HCT116 (cell line): ENCODE measurements around the gene HOXD3. TPM values are rescaled to one million over a fixed set of nuclear protein-coding genes. Genes with fewer than 3 reads are reported as not detected.

Source experiments
- ATAC-seq: fragments of 200-7000 bp; cut with Tn5 transposase; 2 replicates; pipeline ENCODE4 v1.9.1; 2020; ENCODE audit warnings: mild to moderate bottlenecking, moderate library complexity
- BruUV-seq: library from RNA; stranded (reverse); fragments of 400-500 nt; replicated peaks from 2 replicates; lab custom pipeline; 2021; lab: Mats Ljungman, UMichigan
- CTCF ChIA-PET: fragments of 300-600 bp; sonication (Branson Sonifier 250); formaldehyde crosslinking; loops from one replicate; lab custom pipeline; 2021; ENCODE audit warnings: antibody characterized with exemption; lab: Charles Lee
- POLR2A ChIA-PET: fragments of 300-600, 350-600 bp; sonication (Branson Sonifier 250); formaldehyde crosslinking; loops from one replicate; lab custom pipeline; 2021; ENCODE audit warnings: antibody characterized with exemption; lab: Charles Lee
- RAD21 ChIA-PET, 2 experiments: fragments of 300-600 bp; sonication (Branson Sonifier 250); formaldehyde crosslinking; loops; one replicate each; lab custom pipeline; 2023; ENCODE audit warnings: low total read pairs in 2 of 2; ENCODE audit not compliant: uncharacterized antibody in 2 of 2, unreplicated experiment in 2 of 2, low non-redundant PET in 1 of 2; lab: Charles Lee
- DNase-seq: peaks from one replicate; pipeline ENCODE4 v3.0.0-alpha.2; 2010; ENCODE audit warnings: low read depth, low spot score
- H2AFZ ChIP-seq: fragments of 200-600 bp; shearing (Covaris generic), sonication (generic); 2 replicates; pipeline ENCODE4 v1.6.1; 2017; ENCODE audit warnings: low read depth, mixed run types, mixed read lengths, antibody characterized with exemption, low read length; ENCODE audit not compliant: poor library complexity, severe bottlenecking
- H3K27ac ChIP-seq: 2 replicates; pipeline ENCODE4 v1.5.1; 2012; ENCODE audit warnings: low read depth, low read length
- H3K27me3 ChIP-seq: fragments of 200-600 bp; sonication (generic); 2 replicates; pipeline ENCODE4 v1.6.1; 2016; ENCODE audit warnings: mixed run types, low read length, mixed read lengths; ENCODE audit not compliant: insufficient read depth
- H3K36me3 ChIP-seq, 2 experiments: fragments of 200-500 bp in 1 of 2; fragments of 200-600 bp in 1 of 2; sonication (Bioruptor generic) in 1 of 2; sonication (generic) in 1 of 2; 2 replicates each; pipeline versions ENCODE4 v1.5.1 to v1.6.1; 2014 to 2016; ENCODE audit warnings: low read length in 2 of 2, inconsistent platforms in 1 of 2, mixed read lengths in 1 of 2, mixed run types in 1 of 2; ENCODE audit not compliant: insufficient read depth in 2 of 2, control insufficient read depth in 1 of 2
- H3K4me1 ChIP-seq, 2 experiments: fragments of 200-600 bp in 1 of 2; sonication (generic) in 1 of 2; 2 replicates each; pipeline versions ENCODE4 v1.5.1 to v1.6.1; 2012 to 2017; ENCODE audit warnings: low read length in 2 of 2, inconsistent platforms in 1 of 2, mild to moderate bottlenecking in 1 of 2, mixed read lengths in 1 of 2, mixed run types in 1 of 2, moderate library complexity in 1 of 2; ENCODE audit not compliant: insufficient read depth in 2 of 2, control insufficient read depth in 1 of 2
- H3K4me2 ChIP-seq: fragments of 200-600 bp; sonication (generic); 2 replicates; pipeline ENCODE4 v1.6.1; 2017; ENCODE audit warnings: mixed run types, low read length, mixed read lengths
- H3K4me3 ChIP-seq, 2 experiments: fragments of 200-600 bp in 1 of 2; sonication (generic) in 1 of 2; replicated peaks in 1 of 2; 2 replicates each; pipeline ENCODE4 v1.5.1; 2011 to 2016; ENCODE audit warnings: low read length in 2 of 2, control low read depth in 1 of 2, low read depth in 1 of 2, mild to moderate bottlenecking in 1 of 2, mixed read lengths in 1 of 2, mixed run types in 1 of 2
- H3K79me2 ChIP-seq: fragments of 200-600 bp; sonication (generic); 2 replicates; pipeline ENCODE4 v1.6.1; 2017; ENCODE audit warnings: mild to moderate bottlenecking, mixed run types, low read length, moderate library complexity, mixed read lengths; ENCODE audit not compliant: insufficient read depth
- H3K9ac ChIP-seq: fragments of 200-600 bp; sonication (generic); 2 replicates; pipeline ENCODE4 v1.6.1; 2016; ENCODE audit warnings: low read length, mixed read lengths
- H3K9me2 ChIP-seq: fragments of 200-600 bp; sonication (generic), shearing (Covaris generic); 2 replicates; pipeline ENCODE4 v1.6.1; 2017; ENCODE audit warnings: mixed run types, mild to moderate bottlenecking, moderate library complexity; ENCODE audit not compliant: insufficient read depth
- H3K9me3 ChIP-seq, 2 experiments: fragments of 200-500 bp in 1 of 2; fragments of 200-600 bp in 1 of 2; sonication (Bioruptor generic) in 1 of 2; sonication (generic) in 1 of 2; 2 replicates each; pipeline ENCODE4 v1.6.1; 2014 to 2017; ENCODE audit warnings: low read length in 2 of 2, mixed read lengths in 2 of 2, inconsistent platforms in 1 of 2, low read depth in 1 of 2, mild to moderate bottlenecking in 1 of 2, mixed run types in 1 of 2, moderate library complexity in 1 of 2; ENCODE audit not compliant: control insufficient read depth in 1 of 2, insufficient read depth in 1 of 2
- H4K20me1 ChIP-seq: fragments of 200-600 bp; sonication (generic), shearing (Covaris generic); 2 replicates; pipeline ENCODE4 v1.6.1; 2017; ENCODE audit warnings: mixed run types, mild to moderate bottlenecking, moderate library complexity; ENCODE audit not compliant: insufficient read depth
- CBX3 ChIP-seq: IDR thresholded peaks from 2 replicates; pipeline ENCODE4 v1.6.1; 2012; ENCODE audit warnings: low read depth
- CEBPB ChIP-seq: IDR thresholded peaks from 2 replicates; pipeline ENCODE4 v1.6.1; 2012; ENCODE audit warnings: low read depth
- EGR1 ChIP-seq: IDR thresholded peaks from 2 replicates; pipeline ENCODE4 v1.6.1; 2012; ENCODE audit warnings: low read depth
- ELF1 ChIP-seq: IDR thresholded peaks from 2 replicates; pipeline ENCODE4 v1.6.1; 2012; ENCODE audit warnings: low read depth, borderline replicate concordance
- EZH2 ChIP-seq: fragments of 200-600 bp; sonication (generic); IDR thresholded peaks from 2 replicates; pipeline ENCODE4 v1.6.1; 2017; ENCODE audit warnings: antibody characterized with exemption, mixed run types
- POLR2A ChIP-seq: IDR thresholded peaks from 2 replicates; pipeline ENCODE4 v1.7.0; 2011; ENCODE audit warnings: borderline replicate concordance; ENCODE audit not compliant: insufficient read depth, insufficient read length; ENCODE audit errors: extremely low read depth
- RAD21 ChIP-seq: IDR thresholded peaks from 2 replicates; pipeline ENCODE4 v1.6.1; 2012; ENCODE audit warnings: low read depth, mild to moderate bottlenecking
- REST ChIP-seq: IDR thresholded peaks from 2 replicates; pipeline ENCODE4 v1.6.1; 2012; ENCODE audit warnings: low read depth
- SIN3A ChIP-seq: IDR thresholded peaks from 2 replicates; pipeline ENCODE4 v1.6.1; 2012; ENCODE audit warnings: low read depth
- SP1 ChIP-seq: IDR thresholded peaks from 2 replicates; pipeline ENCODE4 v1.6.1; 2012; ENCODE audit warnings: low read depth
- SRF ChIP-seq: IDR thresholded peaks from 2 replicates; pipeline ENCODE4 v1.6.1; 2012; ENCODE audit warnings: low read depth
- TCF7L2 ChIP-seq: IDR thresholded peaks from 2 replicates; pipeline ENCODE4 v1.7.0; 2011; ENCODE audit warnings: borderline replicate concordance, inconsistent platforms; ENCODE audit not compliant: insufficient read depth, insufficient read length; ENCODE audit errors: extremely low read depth
- YY1 ChIP-seq: IDR thresholded peaks from 2 replicates; pipeline ENCODE4 v1.6.1; 2011; ENCODE audit warnings: low read length, low read depth, moderate library complexity, mild to moderate bottlenecking; ENCODE audit not compliant: insufficient replicate concordance; ENCODE audit errors: extremely low read depth
- ZFX ChIP-seq: fragments of 450-650 bp; IDR thresholded peaks from 2 replicates; pipeline ENCODE4 v1.6.1; 2017
- ZNF274 ChIP-seq: fragments of 200-500 bp; sonication (Bioruptor generic); IDR thresholded peaks from 2 replicates; pipeline ENCODE4 v1.6.1; 2014; ENCODE audit warnings: mild to moderate bottlenecking, low read depth, low read length, inconsistent platforms
- intact Hi-C: fragments of 100-400 bp; cut with micrococcal nuclease; formaldehyde crosslinking; loops from 2 replicates; pipeline ENCODE4 v1.10.0; 2022
- total RNA-seq: library from RNA; stranded (reverse); gene quantifications from one replicate; pipeline ENCODE4 v1.2.1, GENCODE V29; 2021; ENCODE audit not compliant: unreplicated experiment

Gene HOXD3
- total RNA-seq, 1 experiment from 2014 or later: 1.4 TPM

GRCh38 chr2:176148751-176149421, 8.2 kb upstream of the HOXD3 start:
- H4K20me1 ChIP-seq: no peaks in the 10 kb centered on the region
- no peaks in the 10 kb centered on the region for H3K9me2 ChIP-seq
- H3K79me2 ChIP-seq: no peaks in the 10 kb centered on the region
- H3K9ac ChIP-seq: no peak overlapping the region
- ATAC-seq: no peak
- H2AFZ ChIP-seq: no peak overlapping the region
- ChIA-PET POLR2A (no interaction called here), RAD21 (no interaction called here)
- no peak overlapping the region for H3K4me3 ChIP-seq
- no peak for DNase-seq
- no TSS peak for BruUV-seq
- no peaks in the 10 kb centered on the region for H3K4me1 ChIP-seq
- no peak overlapping the region for H3K4me2 ChIP-seq
- no peaks in the 10 kb centered on the region for H3K9me3 ChIP-seq
- H3K36me3 ChIP-seq: no peaks in the 10 kb centered on the region
- H3K27me3 ChIP-seq: no peaks in the 10 kb centered on the region
- no peak for TF ChIP-seq ELF1
- TF ChIP-seq, all 23 proteins: peak for 0
- intact Hi-C loops: no loop called here
- no peak overlapping the region for H3K27ac ChIP-seq
- CTCF ChIA-PET: no interaction called here

- H3K27me3 ChIP-seq: no peaks in the 10 kb centered on the region
- RAD21 ChIA-PET: no interaction called here
- H3K27ac ChIP-seq: no peak overlapping the region
- no peak for TF ChIP-seq ZNF274
- no peak for TF ChIP-seq POLR2A
- TF ChIP-seq CBX3: no peak
- TF ChIP-seq TCF7L2: no peak
- TF ChIP-seq REST: no peak
- TF ChIP-seq RAD21: no peak
- no peak for TF ChIP-seq SRF
- no peak for TF ChIP-seq EZH2
- no peak for TF ChIP-seq YY1
- no peak for TF ChIP-seq ZFX
- no peak for TF ChIP-seq SIN3A
- TF ChIP-seq SP1: no peak
- no peak for TF ChIP-seq CEBPB
- TF ChIP-seq EGR1: no peak
- no peak overlapping the region for H3K4me3 ChIP-seq
- no peaks in the 10 kb centered on the region for H3K36me3 ChIP-seq
- CTCF ChIA-PET: no interaction called here
- DNase-seq (no peak), ATAC-seq (no peak)
- POLR2A ChIA-PET: no interaction called here
- intact Hi-C loops: no loop called here
- no TSS peak for BruUV-seq
- no peaks in the 10 kb centered on the region for H3K4me1 ChIP-seq
- H3K9me3 ChIP-seq: no peaks in the 10 kb centered on the region
- no peaks in the 10 kb centered on the region for H4K20me1 ChIP-seq
- no peaks in the 10 kb centered on the region for H3K9me2 ChIP-seq
- no peaks in the 10 kb centered on the region for H3K79me2 ChIP-seq
- no peak overlapping the region for H2AFZ ChIP-seq
- no peak overlapping the region for H3K9ac ChIP-seq
- H3K4me2 ChIP-seq: no peak overlapping the region
These were observed 7.6 kb upstream of the HOXD3 start for GRCh38 chr2:176149481-176149938.
